Prostate gland (tissue), 2 donors: ENCODE data around the gene SRGAP3.

Experiments used
- POLR2AphosphoS5 ChIP-seq: sonication (generic); formaldehyde crosslinking; IDR thresholded peaks from one replicate; pipeline ENCODE4 v1.6.1; 2017; ENCODE audit warnings: antibody characterized with exemption
- TF ChIP-seq, protein P1 (sequence below), 4 experiments: fragments of 200-600 bp in 2 of 4; fragments of 450-650 bp in 2 of 4; sonication (generic) in 2 of 4; IDR thresholded peaks; 1 replicate in 3 of 4; 2 replicates in 1 of 4; pipeline ENCODE4 v1.5.1; 2016 to 2019; ENCODE audit warnings: antibody characterized with exemption in 4 of 4, mild to moderate bottlenecking in 2 of 4, moderate library complexity in 2 of 4

DNA sequence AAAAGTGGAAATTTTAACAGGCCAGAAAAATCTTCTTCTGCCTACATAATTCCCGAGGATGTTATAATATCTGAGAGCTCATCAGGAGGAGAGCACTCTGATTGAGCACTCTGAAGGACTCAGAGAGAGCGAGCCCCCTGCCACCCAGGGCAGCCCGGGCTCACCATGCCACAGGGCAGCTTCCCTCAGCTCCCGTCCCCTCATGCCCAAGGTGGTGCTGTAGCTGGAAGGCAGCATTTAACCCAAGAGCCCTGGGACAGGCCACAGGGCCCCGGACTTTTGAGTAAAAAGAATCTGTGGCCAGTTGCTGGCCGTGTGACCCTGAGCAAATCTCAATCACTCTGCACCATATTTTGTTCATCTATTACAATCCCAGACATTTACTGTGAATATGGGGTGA is 262.7 kb downstream of the SRGAP3 start:
- TF ChIP-seq POLR2AphosphoS5, result no peak
- TF ChIP-seq, protein P1, sequence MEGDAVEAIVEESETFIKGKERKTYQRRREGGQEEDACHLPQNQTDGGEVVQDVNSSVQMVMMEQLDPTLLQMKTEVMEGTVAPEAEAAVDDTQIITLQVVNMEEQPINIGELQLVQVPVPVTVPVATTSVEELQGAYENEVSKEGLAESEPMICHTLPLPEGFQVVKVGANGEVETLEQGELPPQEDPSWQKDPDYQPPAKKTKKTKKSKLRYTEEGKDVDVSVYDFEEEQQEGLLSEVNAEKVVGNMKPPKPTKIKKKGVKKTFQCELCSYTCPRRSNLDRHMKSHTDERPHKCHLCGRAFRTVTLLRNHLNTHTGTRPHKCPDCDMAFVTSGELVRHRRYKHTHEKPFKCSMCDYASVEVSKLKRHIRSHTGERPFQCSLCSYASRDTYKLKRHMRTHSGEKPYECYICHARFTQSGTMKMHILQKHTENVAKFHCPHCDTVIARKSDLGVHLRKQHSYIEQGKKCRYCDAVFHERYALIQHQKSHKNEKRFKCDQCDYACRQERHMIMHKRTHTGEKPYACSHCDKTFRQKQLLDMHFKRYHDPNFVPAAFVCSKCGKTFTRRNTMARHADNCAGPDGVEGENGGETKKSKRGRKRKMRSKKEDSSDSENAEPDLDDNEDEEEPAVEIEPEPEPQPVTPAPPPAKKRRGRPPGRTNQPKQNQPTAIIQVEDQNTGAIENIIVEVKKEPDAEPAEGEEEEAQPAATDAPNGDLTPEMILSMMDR (IDR thresholded peaks at IDR 0.05), result no peak
